MV-4-11 (cell line): ENCODE data around the gene IER2.

Experiments used
- DNase-seq: peaks from one replicate; lab custom pipeline; 2025; lab: John Stamatoyannopoulos, UW

IER2 gene

GRCh38 chr19:13119627-13120026, 30.6 kb upstream of the IER2 start:
- no peak for DNase-seq

- no peak for DNase-seq
Observed at GRCh38 chr19:13120031-13120430, 30.2 kb upstream of the IER2 start.

- no peak for DNase-seq
Observed at GRCh38 chr19:13120817-13121216, 29.4 kb upstream of the IER2 start.

GRCh38 chr19:13121551-13122274, 28.5 kb upstream of the IER2 start:
- no peak for DNase-seq

- no peak for DNase-seq
Observed at GRCh38 chr19:13122275-13122878, 27.8 kb upstream of the IER2 start.

- DNase-seq, result no peak
Observed at GRCh38 chr19:13122980-13123957, 26.9 kb upstream of the IER2 start.

- DNase-seq, result no peak
Observed at GRCh38 chr19:13127051-13127450, 23.2 kb upstream of the IER2 start.

GRCh38 chr19:13127811-13128575, 22.2 kb upstream of the IER2 start:
- DNase-seq, result no peak

- DNase-seq, result no peak
Observed at GRCh38 chr19:13128583-13128982, 21.6 kb upstream of the IER2 start.

GRCh38 chr19:13129384-13129783, 20.8 kb upstream of the IER2 start:
- no peak for DNase-seq

- no peak for DNase-seq
Observed at GRCh38 chr19:13130886-13131490, 19.2 kb upstream of the IER2 start.

- DNase-seq, result peak; percentile 19
Observed at GRCh38 chr19:13132471-13133180, 17.6 kb upstream of the IER2 start.

- DNase-seq, result no peak
Observed at GRCh38 chr19:13133241-13133870, 16.9 kb upstream of the IER2 start.

GRCh38 chr19:13134626-13135025, 15.6 kb upstream of the IER2 start:
- no peak for DNase-seq

GRCh38 chr19:13135068-13136062, 14.8 kb upstream of the IER2 start:
- no peak for DNase-seq

GRCh38 chr19:13137290-13137794, 12.9 kb upstream of the IER2 start:
- no peak for DNase-seq

- no peak for DNase-seq
Observed at GRCh38 chr19:13138171-13138915, 11.9 kb upstream of the IER2 start.

- DNase-seq, result no peak
Observed at GRCh38 chr19:13138916-13139198, 11.4 kb upstream of the IER2 start.
